Caco-2 (cell line): ENCODE measurements around the gene ADGRV1. TPM values are rescaled to one million over a fixed set of nuclear protein-coding genes. Genes with fewer than 3 reads are reported as not detected.

Source experiments
- BruUV-seq: library from RNA; stranded (reverse); fragments of 400-500 nt; replicated peaks from 2 replicates; lab custom pipeline; 2021; lab: Mats Ljungman, UMichigan
- CTCF ChIA-PET: fragments of 300-600 bp; sonication (Branson Sonifier 250); formaldehyde crosslinking; loops from one replicate; lab custom pipeline; 2022; ENCODE audit warnings: antibody characterized with exemption; lab: Charles Lee
- POLR2A ChIA-PET: fragments of 300-600 bp; sonication (Branson Sonifier 250); formaldehyde crosslinking; loops from one replicate; lab custom pipeline; 2022; ENCODE audit warnings: antibody characterized with exemption; lab: Charles Lee
- DNase-seq, 2 experiments: peaks; one replicate each; pipeline versions ENCODE4 v3.0.0 to v3.0.0-alpha.2; 2020 to 2022
- H3K27me3 ChIP-seq: replicated peaks from 2 replicates; pipeline ENCODE4 v1.6.0; 2011; ENCODE audit warnings: low read length; ENCODE audit not compliant: control insufficient read depth, insufficient read depth
- H3K36me3 ChIP-seq: 2 replicates; pipeline ENCODE4 v1.5.1; 2011; ENCODE audit warnings: low read length; ENCODE audit not compliant: control insufficient read depth, insufficient read depth
- H3K4me1 ChIP-seq: fragments of 250-450 bp; sonication (Bioruptor Pico); 2 replicates; pipeline ENCODE4 v1.5.1; 2020; ENCODE audit warnings: mild to moderate bottlenecking
- H3K4me3 ChIP-seq: 2 replicates; pipeline ENCODE4 v1.5.1; 2011; ENCODE audit warnings: low read depth, mild to moderate bottlenecking, control low read depth, low read length
- H3K9me3 ChIP-seq: fragments of 250-450 bp; sonication (Bioruptor Pico); 2 replicates; pipeline ENCODE4 v1.5.1; 2020; ENCODE audit warnings: mild to moderate bottlenecking, moderate library complexity
- H3K27ac Mint-ChIP-seq: one replicate; pipeline ENCODE4 v1.8.0; 2022; ENCODE audit warnings: mixed read lengths; ENCODE audit not compliant: unreplicated experiment
- H3K27me3 Mint-ChIP-seq: one replicate; pipeline ENCODE4 v1.8.0; 2022; ENCODE audit warnings: mixed read lengths; ENCODE audit not compliant: insufficient read depth, unreplicated experiment
- H3K36me3 Mint-ChIP-seq: one replicate; pipeline ENCODE4 v1.8.0; 2022; ENCODE audit warnings: mild to moderate bottlenecking, mixed read lengths; ENCODE audit not compliant: insufficient read depth, unreplicated experiment
- H3K4me1 Mint-ChIP-seq: one replicate; pipeline ENCODE4 v1.8.0; 2022; ENCODE audit warnings: low read depth, mixed read lengths; ENCODE audit not compliant: unreplicated experiment
- H3K4me3 Mint-ChIP-seq: one replicate; pipeline ENCODE4 v1.8.0; 2022; ENCODE audit warnings: mild to moderate bottlenecking, moderate library complexity, mixed read lengths; ENCODE audit not compliant: unreplicated experiment
- H3K9me3 Mint-ChIP-seq: one replicate; pipeline ENCODE4 v1.8.0; 2022; ENCODE audit warnings: mixed read lengths; ENCODE audit not compliant: unreplicated experiment
- intact Hi-C: fragments of 100-400 bp; cut with micrococcal nuclease; formaldehyde crosslinking; loops from one replicate; pipeline ENCODE4 v1.10.0; 2022; ENCODE audit not compliant: unreplicated experiment
- total RNA-seq: library from RNA; stranded (reverse); gene quantifications from 2 replicates; pipeline ENCODE4 v1.2.3, GENCODE V29; 2022
- TF ChIP-seq, protein P1 (sequence below), 2 experiments: fragments of 200-600 bp in 1 of 2; IDR thresholded peaks; 1 replicate in 1 of 2; 2 replicates in 1 of 2; pipeline versions ENCODE4 v1.5.1 to v1.8.0; 2011 to 2022; ENCODE audit warnings: antibody characterized with exemption in 1 of 2, control low read depth in 1 of 2, inconsistent platforms in 1 of 2, low read depth in 1 of 2, low read length in 1 of 2, mild to moderate bottlenecking in 1 of 2, moderate library complexity in 1 of 2; ENCODE audit not compliant: insufficient read depth in 1 of 2, severe bottlenecking in 1 of 2, unreplicated experiment in 1 of 2

Gene ADGRV1
- total RNA-seq, 1 experiment from 2014 or later: 23.2 TPM

DNA sequence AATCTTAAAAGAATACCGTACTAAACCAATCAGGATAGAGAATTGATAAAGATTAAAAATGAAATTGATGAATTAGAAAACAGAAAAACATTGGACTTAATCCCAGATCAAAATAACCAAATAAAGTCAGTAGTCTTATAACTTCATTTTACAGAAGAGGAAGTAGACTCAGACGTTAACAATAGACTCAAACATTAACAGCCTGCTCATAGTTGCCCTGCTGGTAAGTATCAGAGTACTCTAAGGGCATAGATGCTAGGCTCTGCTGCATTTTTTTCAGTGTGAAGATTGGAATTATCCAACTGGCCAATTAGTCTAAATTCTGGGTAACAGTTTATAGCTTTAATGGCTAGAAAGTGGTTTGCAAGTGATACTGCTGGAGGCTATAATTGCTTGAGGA, 42.9 kb downstream of the ADGRV1 start:
- Mint-ChIP-seq H3K4me1 (peaks cover 6% of the 10 kb centered on the region), H3K36me3 (no peaks in the 10 kb centered on the region), H3K27ac (no peak overlapping the region), H3K4me3 (no peak overlapping the region), H3K27me3 (peaks cover 5% of the 10 kb centered on the region), H3K9me3 (peaks cover 7% of the 10 kb centered on the region)
- H3K4me1 ChIP-seq: no peaks in the 10 kb centered on the region
- intact Hi-C loops: no loop called here
- no peaks in the 10 kb centered on the region for H3K27me3 ChIP-seq
- no peak overlapping the region for H3K4me3 ChIP-seq
- TF ChIP-seq, protein P1, sequence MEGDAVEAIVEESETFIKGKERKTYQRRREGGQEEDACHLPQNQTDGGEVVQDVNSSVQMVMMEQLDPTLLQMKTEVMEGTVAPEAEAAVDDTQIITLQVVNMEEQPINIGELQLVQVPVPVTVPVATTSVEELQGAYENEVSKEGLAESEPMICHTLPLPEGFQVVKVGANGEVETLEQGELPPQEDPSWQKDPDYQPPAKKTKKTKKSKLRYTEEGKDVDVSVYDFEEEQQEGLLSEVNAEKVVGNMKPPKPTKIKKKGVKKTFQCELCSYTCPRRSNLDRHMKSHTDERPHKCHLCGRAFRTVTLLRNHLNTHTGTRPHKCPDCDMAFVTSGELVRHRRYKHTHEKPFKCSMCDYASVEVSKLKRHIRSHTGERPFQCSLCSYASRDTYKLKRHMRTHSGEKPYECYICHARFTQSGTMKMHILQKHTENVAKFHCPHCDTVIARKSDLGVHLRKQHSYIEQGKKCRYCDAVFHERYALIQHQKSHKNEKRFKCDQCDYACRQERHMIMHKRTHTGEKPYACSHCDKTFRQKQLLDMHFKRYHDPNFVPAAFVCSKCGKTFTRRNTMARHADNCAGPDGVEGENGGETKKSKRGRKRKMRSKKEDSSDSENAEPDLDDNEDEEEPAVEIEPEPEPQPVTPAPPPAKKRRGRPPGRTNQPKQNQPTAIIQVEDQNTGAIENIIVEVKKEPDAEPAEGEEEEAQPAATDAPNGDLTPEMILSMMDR (IDR thresholded peaks at IDR 0.05; ENCODE audit: insufficient read depth in 1 of 2, low read depth in 1 of 2, low read length in 1 of 2, severe bottlenecking in 1 of 2, unreplicated experiment in 1 of 2): no peak
- H3K9me3 ChIP-seq: no peaks in the 10 kb centered on the region
- BruUV-seq: no TSS peak
- ChIA-PET CTCF (no interaction called here), POLR2A (no interaction called here)
- DNase-seq: no peak
- no peaks in the 10 kb centered on the region for H3K36me3 ChIP-seq

DNA sequence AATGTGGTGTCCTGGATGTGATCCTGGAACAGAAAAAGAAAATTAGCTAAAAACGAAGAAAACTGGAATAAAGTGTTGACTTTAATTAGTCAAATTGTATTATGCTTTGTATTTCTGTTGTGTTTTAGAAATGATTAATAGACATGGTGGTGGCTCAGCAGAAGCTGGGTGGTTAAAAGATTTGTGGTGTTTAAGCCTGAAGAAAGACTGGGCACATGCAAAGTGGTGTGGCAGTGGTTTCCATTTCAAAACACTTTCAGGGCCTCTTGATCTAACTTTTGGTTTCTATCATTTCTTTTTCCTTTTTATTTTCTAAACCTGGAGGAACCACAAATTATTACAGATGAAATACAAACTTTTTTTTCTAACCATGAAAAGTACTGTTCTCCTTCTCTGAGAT, 44.1 kb downstream of the ADGRV1 start:
- H3K9me3 Mint-ChIP-seq: no peaks in the 10 kb centered on the region
- H3K27me3 Mint-ChIP-seq: peaks cover 2% of the 10 kb centered on the region
- no peak for DNase-seq
- H3K27ac Mint-ChIP-seq: no peak overlapping the region
- H3K4me3 ChIP-seq: no peak overlapping the region
- H3K9me3 ChIP-seq: no peaks in the 10 kb centered on the region
- H3K4me3 Mint-ChIP-seq: no peak overlapping the region
- H3K27me3 ChIP-seq: no peaks in the 10 kb centered on the region
- intact Hi-C loops: no loop called here
- TF ChIP-seq, protein P1 (IDR thresholded peaks at IDR 0.05; ENCODE audit: insufficient read depth in 1 of 2, low read depth in 1 of 2, low read length in 1 of 2, severe bottlenecking in 1 of 2, unreplicated experiment in 1 of 2): no peak
- no peaks in the 10 kb centered on the region for H3K36me3 ChIP-seq
- BruUV-seq: no TSS peak
- CTCF ChIA-PET: no interaction called here
- POLR2A ChIA-PET: no interaction called here
- H3K4me1 ChIP-seq: no peaks in the 10 kb centered on the region
- no peaks in the 10 kb centered on the region for H3K36me3 Mint-ChIP-seq
- peaks cover 6% of the 10 kb centered on the region for H3K4me1 Mint-ChIP-seq

DNA sequence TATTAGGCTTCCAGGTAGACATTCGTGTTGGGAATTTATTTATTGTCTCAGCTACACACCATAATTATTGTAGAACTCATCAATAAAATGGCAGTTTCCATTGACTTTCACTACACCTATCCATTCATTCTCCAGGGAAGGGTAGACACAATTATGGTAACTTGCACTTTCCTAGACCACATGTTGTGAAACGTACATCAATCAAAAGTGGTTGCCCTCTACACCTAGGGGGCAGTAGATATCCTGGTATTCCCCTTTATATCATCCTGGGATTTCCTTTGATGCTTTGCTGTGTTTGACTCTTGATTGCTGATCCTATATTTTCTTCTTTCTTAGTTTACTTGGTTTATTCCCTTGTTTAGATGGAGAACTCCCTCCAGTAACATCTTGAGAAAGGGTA, 47.9 kb downstream of the ADGRV1 start:
- POLR2A ChIA-PET: no interaction called here
- Histone ChIP-seq H3K4me3 (no peak overlapping the region), H3K4me1 (no peaks in the 10 kb centered on the region), H3K36me3 (no peaks in the 10 kb centered on the region), H3K9me3 (no peaks in the 10 kb centered on the region), H3K27me3 (no peaks in the 10 kb centered on the region; the same call in 1 of the 2 replicates)
- Mint-ChIP-seq H3K9me3 (no peaks in the 10 kb centered on the region), H3K27ac (no peak overlapping the region), H3K36me3 (no peaks in the 10 kb centered on the region), H3K4me3 (no peak overlapping the region), H3K27me3 (peaks cover 9% of the 10 kb centered on the region), H3K4me1 (peaks cover 6% of the 10 kb centered on the region)
- TF ChIP-seq, protein P1 (IDR thresholded peaks at IDR 0.05; ENCODE audit: insufficient read depth in 1 of 2, low read depth in 1 of 2, low read length in 1 of 2, severe bottlenecking in 1 of 2, unreplicated experiment in 1 of 2): peak; percentile 37 to 52
- peak in 1 of 2 experiments; percentile 5 for DNase-seq
- CTCF ChIA-PET: no interaction called here
- BruUV-seq: no TSS peak
- intact Hi-C loops: loop anchor here (2.0 kb wide), 1 partner anchor 176 kb away; no protein-coding TSS in a partner anchor
